Sigmoid colon (tissue), 7 donors: ENCODE results near the gene DSC3. TPM values are rescaled to one million over a fixed set of nuclear protein-coding genes. Genes with fewer than 3 reads are reported as not detected.
A peak's percentile ranks its signal among the peaks of the same experiment; 100 is the strongest.

Source experiments
- DNase-seq: peaks from one replicate; pipeline ENCODE4 v3.0.0-alpha.2; 2019
- H3K27ac ChIP-seq, 4 donors: fragments of 200-600 bp; sonication (generic); one replicate each; pipeline ENCODE4 v1.5.1; 2016 to 2019; ENCODE audit warnings: mild to moderate bottlenecking in 1 of 4
- H3K27me3 ChIP-seq, 3 donors: fragments of 200-600 bp; sonication (generic); one replicate each; pipeline ENCODE4 v1.5.1; 2019; ENCODE audit warnings: mild to moderate bottlenecking in 1 of 3
- H3K36me3 ChIP-seq, 4 donors: fragments of 200-600 bp; sonication (generic); one replicate each; pipeline ENCODE4 v1.5.1; 2016 to 2019
- H3K4me1 ChIP-seq, 4 donors: fragments of 200-600 bp; sonication (generic); one replicate each; pipeline ENCODE4 v1.5.1; 2017 to 2019
- H3K4me3 ChIP-seq, 4 donors: fragments of 200-600 bp; sonication (generic); one replicate each; pipeline ENCODE4 v1.5.1; 2017 to 2019; ENCODE audit warnings: mild to moderate bottlenecking in 2 of 4, moderate library complexity in 1 of 4
- H3K9me3 ChIP-seq, 4 donors: fragments of 200-600 bp in 3 of 4; sonication (generic) in 3 of 4; one replicate each; pipeline versions ENCODE4 v1.5.1 to v1.6.1; 2013 to 2019
- CTCF ChIP-seq, 4 experiments: fragments of 450-650 bp in 3 of 4; fragments of 200-600 bp in 1 of 4; IDR thresholded peaks; one replicate each; pipeline ENCODE4 v1.5.1; 2016 to 2019; ENCODE audit warnings: antibody characterized with exemption in 4 of 4, mild to moderate bottlenecking in 3 of 4, moderate library complexity in 2 of 4
- EP300 ChIP-seq, 4 donors: sonication (generic); formaldehyde crosslinking; IDR thresholded peaks; one replicate each; pipeline ENCODE4 v1.6.1; 2017; ENCODE audit warnings: antibody characterized with exemption in 4 of 4
- POLR2A ChIP-seq, 2 donors: fragments of 450-650 bp; IDR thresholded peaks; one replicate each; pipeline ENCODE4 v1.6.1; 2016; ENCODE audit warnings: antibody characterized with exemption in 2 of 2, mild to moderate bottlenecking in 2 of 2, moderate library complexity in 2 of 2
- POLR2AphosphoS5 ChIP-seq, 4 donors: sonication (generic); formaldehyde crosslinking; IDR thresholded peaks; one replicate each; pipeline ENCODE4 v1.6.1; 2017; ENCODE audit warnings: antibody characterized with exemption in 4 of 4
- WGBS, 2 donors: extraction: QIAGEN DNeasy Blood & Tissue Kit; methylation state at CpG; one replicate each; pipeline ENCODE4 v1.1.7; 2013; 5-methylcytosine and 5-hydroxymethylcytosine counted together
- intact Hi-C: fragments of 100-400 bp; cut with DNase I; formaldehyde crosslinking; loops from one replicate; pipeline ENCODE4 v1.15.1; 2023
- polyA plus RNA-seq, 3 donors: library from polyadenylated mRNA; stranded (reverse); fragments of 200-250 nt; gene quantifications; one replicate each; pipeline ENCODE4 v1.2.3, GENCODE V29; 2013
- total RNA-seq, 4 donors: library from RNA; depleted of rRNA; stranded (reverse); fragments of >200 nt; gene quantifications; one replicate each; pipeline ENCODE4 v1.1.0, GENCODE V29; 2016
- donor health status: healthy with polysubstance abuse.
- donor health status: Bipolar disorder and iron deficiency.
- donor health status: healthy.

Gene DSC3
- under 1 TPM in 2 of 4 donors, not detected in 2; under 0.01 to 0.49 TPM for total RNA-seq
- polyA plus RNA-seq, result under 1 TPM in 2 of 3 donors, not detected in 1; under 0.01 to 0.09 TPM

- peaks cover 0 to 24% (median 15%) of the 10 kb centered on the region in 4 donors for H3K4me1 ChIP-seq
- H3K27ac ChIP-seq, result no peak within 1 kb of the TSS
- H3K9me3 ChIP-seq, result no peaks in the 10 kb centered on the region
- DNase-seq, result no peak
- 2 to 3% methylated on average over 73 of the region's 73 CpGs for WGBS, 2 donors
- peak within 1 kb of the TSS in 3 of 4 donors; percentile 2 to 39 (median 33) for H3K4me3 ChIP-seq
- TF ChIP-seq EP300 (IDR thresholded peaks at IDR 0.05), result no peak
- TF ChIP-seq POLR2AphosphoS5 (IDR thresholded peaks at IDR 0.05), result no peak
- no peak for TF ChIP-seq POLR2A (IDR thresholded peaks at IDR 0.05)
- no peak for TF ChIP-seq CTCF (IDR thresholded peaks at IDR 0.05)
- peaks cover 28 to 61% (median 32%) of the 10 kb centered on the region in 3 donors for H3K27me3 ChIP-seq
- intact Hi-C loops, result no loop called here
- H3K36me3 ChIP-seq, result no peaks in the 10 kb centered on the region
Observed at GRCh38 chr18:31042406-31043181, at the start of gene DSC3. DSC3 (minus strand) TSS chr18:31042742; CDS start chr18:31042660, 82 bp downstream.

GRCh38 chr18:31091350-31091749, 48.8 kb upstream of the DSC3 start:
- Histone ChIP-seq H3K36me3 (no peaks in the 10 kb centered on the region), H3K9me3 (no peaks in the 10 kb centered on the region), H3K27me3 (no peaks in the 10 kb centered on the region), H3K4me1 (no peaks in the 10 kb centered on the region), H3K4me3 (no peak overlapping the region), H3K27ac (no peak overlapping the region)
- intact Hi-C loops, result no loop called here
- TF ChIP-seq POLR2AphosphoS5 (IDR thresholded peaks at IDR 0.05), result no peak
- TF ChIP-seq POLR2A (IDR thresholded peaks at IDR 0.05), result no peak
- no peak for DNase-seq
- 80 to 86% methylated on average over 1 of the region's 1 CpG for WGBS, 2 donors

GRCh38 chr18:31088532-31088931, 46.0 kb upstream of the DSC3 start:
- no peak for TF ChIP-seq EP300 (IDR thresholded peaks at IDR 0.05)
- TF ChIP-seq CTCF (IDR thresholded peaks at IDR 0.05), result no peak
- no peak for TF ChIP-seq POLR2A (IDR thresholded peaks at IDR 0.05)
- no peak for TF ChIP-seq POLR2AphosphoS5 (IDR thresholded peaks at IDR 0.05)
- Histone ChIP-seq H3K36me3 (no peaks in the 10 kb centered on the region), H3K4me3 (no peak overlapping the region), H3K27me3 (no peaks in the 10 kb centered on the region), H3K9me3 (no peaks in the 10 kb centered on the region), H3K27ac (no peak overlapping the region), H3K4me1 (no peaks in the 10 kb centered on the region)
- DNase-seq, result no peak
- intact Hi-C loops, result no loop called here
- 92% methylated on average over 3 of the region's 3 CpGs for WGBS, 2 donors

- Histone ChIP-seq H3K9me3 (no peaks in the 10 kb centered on the region), H3K27me3 (no peaks in the 10 kb centered on the region), H3K36me3 (no peaks in the 10 kb centered on the region), H3K4me3 (no peak overlapping the region), H3K4me1 (no peaks in the 10 kb centered on the region), H3K27ac (no peak overlapping the region)
- 92 to 97% methylated on average over 3 of the region's 3 CpGs for WGBS, 2 donors
- no peak for DNase-seq
- intact Hi-C loops, result no loop called here
- no peak for TF ChIP-seq POLR2AphosphoS5 (IDR thresholded peaks at IDR 0.05)
- no peak for TF ChIP-seq EP300 (IDR thresholded peaks at IDR 0.05)
- TF ChIP-seq CTCF (IDR thresholded peaks at IDR 0.05), result no peak
- TF ChIP-seq POLR2A (IDR thresholded peaks at IDR 0.05), result no peak
Observed at GRCh38 chr18:31079973-31080372, 37.4 kb upstream of the DSC3 start.

GRCh38 chr18:31077878-31078277, 35.3 kb upstream of the DSC3 start:
- TF ChIP-seq POLR2A (IDR thresholded peaks at IDR 0.05) (no peak), POLR2AphosphoS5 (IDR thresholded peaks at IDR 0.05) (no peak), CTCF (IDR thresholded peaks at IDR 0.05) (no peak), EP300 (IDR thresholded peaks at IDR 0.05) (no peak)
- intact Hi-C loops, result no loop called here
- 53 to 73% methylated on average over 1 of the region's 1 CpG for WGBS, 2 donors
- DNase-seq, result no peak
- H3K27me3 ChIP-seq, result no peaks in the 10 kb centered on the region
- no peaks in the 10 kb centered on the region for H3K36me3 ChIP-seq
- no peak overlapping the region for H3K27ac ChIP-seq
- no peaks in the 10 kb centered on the region for H3K4me1 ChIP-seq
- H3K9me3 ChIP-seq, result no peaks in the 10 kb centered on the region
- no peak overlapping the region for H3K4me3 ChIP-seq
